Iris pigment epithelial cell (primary cell): Measurements from ENCODE around the gene USHBP1.

ENCODE experiments used
- DNase-seq: peaks from one replicate; pipeline ENCODE4 v3.0.0-alpha.2; 2011; ENCODE audit warnings: low read depth

Gene USHBP1

DNA sequence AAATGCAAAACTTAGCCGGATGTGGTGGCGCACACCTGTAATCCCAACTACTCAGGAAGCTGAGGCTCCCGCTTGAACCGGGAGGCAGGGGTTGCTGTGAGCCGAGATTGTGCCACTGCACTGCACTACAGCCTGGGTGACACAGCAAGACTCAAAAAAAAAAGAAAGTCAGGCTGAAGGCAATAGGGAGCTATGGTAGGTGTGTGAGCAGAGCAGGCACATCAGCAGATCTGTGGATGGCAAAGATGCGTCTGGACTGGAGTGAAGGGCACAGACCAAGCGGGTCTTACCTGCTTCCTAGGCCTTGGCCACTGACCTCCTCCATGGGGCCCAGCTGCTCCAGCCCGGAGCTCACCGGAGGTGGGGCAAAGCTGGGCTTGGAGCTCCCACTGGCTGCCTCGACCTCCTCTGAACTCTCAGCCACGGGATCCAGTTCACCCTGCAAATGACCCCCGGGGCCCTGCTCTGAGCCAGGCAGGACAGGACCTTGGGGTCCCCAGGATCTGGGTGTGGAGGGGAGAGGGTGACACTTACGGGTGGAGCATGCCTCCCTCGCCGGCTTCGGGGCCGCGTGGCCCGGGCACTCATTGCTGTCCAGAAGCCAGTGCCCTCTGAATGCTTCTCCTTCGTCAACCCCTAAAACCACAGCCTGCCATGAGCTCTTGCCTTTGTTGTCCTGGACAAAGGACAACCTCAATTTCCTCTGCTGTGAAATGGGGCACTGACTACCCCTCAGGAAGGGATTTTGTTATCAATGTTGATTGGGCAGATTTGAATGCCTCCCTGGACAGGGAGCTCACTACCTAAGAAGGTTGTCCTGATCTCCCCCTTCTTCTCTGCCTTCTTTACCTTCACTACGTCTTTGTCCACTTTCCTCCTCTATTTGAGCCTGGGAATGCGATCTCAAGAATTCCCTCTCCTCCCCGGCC, 569 bp downstream of the USHBP1 start:
- no peak for DNase-seq

DNA sequence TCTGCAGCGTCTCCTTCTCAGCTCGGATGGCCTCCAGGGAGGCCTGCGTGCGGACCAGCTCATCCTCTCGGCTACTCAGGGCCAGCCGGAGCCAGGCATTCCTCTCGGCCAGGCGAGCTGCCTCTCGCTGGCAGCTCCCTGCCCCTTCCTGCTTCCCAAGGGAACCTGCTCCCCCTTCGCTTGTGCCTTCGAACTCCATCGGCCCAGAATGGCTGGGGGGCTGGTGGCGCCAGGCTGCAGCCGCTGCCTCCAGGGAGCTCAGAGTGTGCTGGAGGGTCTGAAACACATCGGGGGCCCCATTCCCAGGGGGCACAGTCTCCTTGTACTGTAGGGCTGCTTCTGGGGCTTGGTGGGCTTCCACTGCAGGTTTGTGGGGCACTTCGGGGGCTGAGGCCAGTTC, 2.0 kb downstream of the USHBP1 start:
- no peak for DNase-seq

DNA sequence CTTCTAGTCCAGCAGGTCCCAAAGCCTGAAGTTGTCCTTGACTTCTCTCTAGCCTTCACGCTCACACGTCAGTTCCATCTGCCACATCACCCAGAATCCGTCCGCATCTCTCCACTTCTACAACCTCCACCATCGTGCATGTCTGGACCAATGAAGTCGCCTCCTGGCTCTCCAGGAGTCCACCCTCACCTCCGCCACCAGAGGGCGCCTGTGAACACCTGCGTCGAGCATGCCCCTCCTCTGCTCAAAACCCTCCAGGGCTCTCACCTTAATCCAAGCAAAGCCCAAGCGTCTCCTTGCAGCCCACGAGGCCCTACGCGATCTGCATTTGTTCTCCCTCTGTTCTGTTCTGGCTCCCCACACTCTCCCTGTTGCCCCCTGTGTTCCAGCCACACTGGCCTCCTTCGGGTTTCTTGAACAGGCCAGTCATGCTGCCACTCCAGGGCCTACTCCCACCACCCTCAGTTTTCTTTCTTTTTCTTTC, 3.7 kb downstream of the USHBP1 start:
- peak; percentile 60 for DNase-seq

DNA sequence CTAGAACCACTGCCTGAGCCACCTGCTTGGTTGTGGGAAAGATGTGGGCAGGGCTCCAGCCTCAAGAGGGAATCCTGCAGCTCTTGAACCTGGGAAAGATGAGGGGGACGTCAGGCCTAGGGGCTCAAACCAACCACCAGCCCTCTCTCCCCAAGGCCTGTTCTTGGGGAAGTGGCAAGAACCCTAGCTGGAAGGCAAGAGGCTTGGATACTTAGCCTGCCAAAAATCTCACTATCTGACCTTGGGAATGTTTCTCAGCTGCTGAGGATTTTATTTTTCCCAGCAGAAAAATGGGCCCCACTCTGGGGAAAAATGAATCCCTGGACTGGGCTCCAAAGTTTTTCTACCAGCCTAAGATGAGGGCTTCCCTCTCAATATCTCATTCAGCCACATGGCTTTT, 4.6 kb downstream of the USHBP1 start:
- DNase-seq, result no peak

DNA sequence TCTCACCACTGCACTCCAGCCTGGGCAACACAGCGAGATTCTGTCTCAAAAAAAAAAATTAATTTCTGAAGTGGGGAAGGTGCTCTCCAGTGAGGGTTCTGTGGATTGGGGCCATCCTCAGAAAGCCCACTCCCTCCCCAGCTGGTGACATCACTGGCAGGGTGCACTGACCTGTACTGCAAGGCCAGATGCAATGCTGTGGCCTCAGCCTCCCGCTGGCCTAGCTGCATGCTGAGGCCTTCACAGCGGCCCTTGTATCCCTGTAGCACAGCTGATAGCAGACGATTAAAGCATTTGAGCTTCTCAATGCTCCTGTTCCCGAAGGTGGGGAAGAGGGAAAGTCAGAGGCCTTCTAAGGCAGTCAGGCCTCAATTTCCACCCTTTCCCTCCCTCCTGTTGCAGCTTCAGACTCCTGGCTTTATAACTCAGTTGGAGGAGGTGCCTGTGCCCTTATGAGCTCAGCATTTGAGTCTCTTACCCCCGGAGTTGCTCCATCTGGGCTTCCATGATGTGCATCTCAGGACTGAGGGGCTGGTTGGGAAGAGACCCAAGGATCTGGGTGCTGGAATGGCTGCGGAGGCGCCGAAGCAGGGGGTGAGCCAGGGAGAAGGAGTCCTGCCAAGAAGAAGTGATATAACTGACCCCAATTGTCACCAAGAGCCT, 5.3 kb downstream of the USHBP1 start:
- peak; percentile 34 for DNase-seq

DNA sequence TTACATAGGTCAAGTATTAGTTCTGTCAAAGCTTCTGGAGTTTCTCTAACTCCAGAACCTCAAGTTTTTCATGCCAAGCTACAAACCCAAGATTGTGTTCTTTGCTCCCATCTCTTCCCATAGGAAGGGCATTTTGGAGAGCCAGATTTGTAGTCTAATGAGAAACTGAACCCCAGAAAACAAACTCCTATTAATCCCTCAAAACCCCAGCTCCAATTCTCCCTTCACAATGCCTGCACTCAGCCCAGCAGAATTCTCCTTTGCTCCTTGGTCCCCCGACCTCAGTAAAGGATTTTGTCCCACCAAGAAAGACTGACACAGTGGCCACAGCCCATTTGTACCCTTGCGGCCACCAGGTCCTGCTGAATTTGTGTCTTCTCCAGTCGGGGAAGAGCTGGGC, 8.4 kb downstream of the USHBP1 start:
- DNase-seq, result no peak

DNA sequence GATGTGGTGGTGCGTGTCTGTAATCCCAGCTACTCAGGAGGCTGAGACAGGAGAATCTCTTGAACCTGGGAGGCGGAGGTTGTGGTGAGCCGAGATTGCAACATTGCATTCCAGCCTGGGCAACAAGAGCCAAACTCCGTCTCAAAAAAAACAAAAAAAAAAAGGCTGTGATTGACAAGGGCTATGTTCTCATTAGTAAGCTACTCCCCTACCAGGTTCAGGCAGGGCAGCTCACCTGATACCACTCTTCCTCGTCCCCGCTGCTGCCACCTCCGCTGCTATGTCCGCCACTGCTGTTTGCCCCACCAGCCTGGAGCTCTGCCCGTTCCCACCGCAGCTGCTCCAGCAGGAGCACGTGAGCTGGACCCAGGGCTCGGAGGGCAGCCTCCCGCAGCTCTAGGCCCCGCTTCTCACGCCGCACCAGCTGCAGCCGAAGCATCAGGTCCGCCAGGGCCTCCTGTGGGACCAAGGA, 9.4 kb downstream of the USHBP1 start:
- peak; percentile 59 for DNase-seq

DNA sequence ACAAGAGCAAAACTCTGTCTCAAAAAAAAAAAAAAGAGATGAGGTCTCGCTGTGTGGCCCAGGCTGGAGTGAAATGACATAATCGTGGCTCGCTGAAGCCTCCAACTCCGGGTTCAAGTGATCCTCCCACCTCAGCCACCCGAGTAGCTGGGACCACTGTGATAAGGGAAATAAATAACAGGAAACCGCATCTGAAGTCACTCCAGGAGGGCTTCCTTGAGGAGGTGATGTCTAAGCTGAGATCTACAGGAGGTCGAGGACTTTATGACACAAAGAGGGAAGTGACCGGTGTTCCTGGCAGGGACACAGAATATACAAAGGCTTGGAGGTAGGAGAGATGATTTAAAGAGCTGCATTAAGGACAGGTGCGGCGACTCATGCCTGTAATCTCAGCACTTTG, 9.9 kb downstream of the USHBP1 start:
- no peak for DNase-seq

DNA sequence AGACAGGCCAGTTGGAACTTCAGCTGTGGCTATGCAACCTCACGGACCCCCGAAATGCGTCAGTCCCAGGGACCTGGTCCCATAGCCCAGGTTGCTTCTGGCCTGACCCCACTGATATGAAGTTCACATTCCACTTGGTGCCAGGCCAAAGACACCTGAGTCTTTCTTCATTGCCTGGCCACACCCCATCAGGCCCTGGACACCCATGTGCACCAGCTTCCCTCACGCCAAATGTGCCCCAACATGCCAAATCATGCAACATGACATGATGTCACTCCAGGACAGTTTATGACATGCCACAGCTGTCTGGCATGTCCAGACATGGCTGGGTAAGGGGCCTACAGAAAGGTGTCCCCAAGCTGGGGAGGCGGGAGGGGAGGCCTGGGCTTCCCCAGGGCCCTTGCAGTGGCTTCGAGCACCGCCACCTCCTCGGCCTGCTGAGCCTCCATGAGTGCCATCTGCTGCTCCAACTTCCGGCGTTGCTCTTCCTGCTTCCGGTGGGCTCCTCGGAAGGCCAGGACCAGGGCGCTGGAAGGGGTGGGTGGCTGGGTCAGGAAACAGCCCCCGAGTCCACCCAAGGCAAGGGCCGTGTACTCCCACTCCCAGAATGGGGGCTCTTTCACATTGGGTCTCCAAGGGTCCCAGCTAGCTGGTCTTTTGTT, 14.5 kb downstream of the USHBP1 start:
- no peak for DNase-seq

DNA sequence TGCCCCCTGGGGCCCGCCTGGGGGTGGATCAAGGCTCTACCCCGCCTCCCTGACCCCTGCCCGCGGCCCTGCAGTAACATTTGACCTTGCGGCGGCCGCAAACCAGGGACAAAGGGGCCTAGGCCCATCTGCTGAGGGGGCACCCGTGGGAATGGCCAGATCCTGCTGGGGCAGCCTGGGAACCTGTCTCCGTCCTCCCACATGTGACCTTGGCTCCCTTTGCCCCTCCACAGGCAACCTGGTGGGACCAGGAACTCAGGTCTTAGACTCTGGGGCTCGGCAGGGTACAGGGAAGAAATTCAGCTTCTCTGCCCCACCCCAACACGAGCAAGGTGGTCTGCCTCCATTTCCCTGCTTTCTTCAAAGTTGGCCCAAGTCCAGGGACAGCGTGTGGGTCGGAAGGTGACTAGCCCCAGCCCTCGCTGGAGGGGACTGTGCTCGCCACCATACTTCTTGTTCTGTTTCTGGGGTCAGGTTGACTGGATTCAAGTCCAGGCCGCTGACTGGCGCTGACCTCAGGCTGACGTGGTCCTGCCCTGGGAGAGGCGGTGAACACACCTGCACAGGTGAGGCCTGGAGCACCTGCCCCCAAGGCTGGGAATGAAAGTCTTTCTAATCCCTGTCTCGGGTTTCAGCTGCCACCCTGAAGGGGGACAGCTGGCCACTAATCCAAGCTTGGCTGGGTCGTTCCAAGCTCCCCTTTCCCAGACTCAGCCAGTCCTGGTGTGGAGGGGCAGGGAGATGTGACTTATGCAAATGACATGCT, 16.4 kb downstream of the USHBP1 start:
- no peak for DNase-seq

DNA sequence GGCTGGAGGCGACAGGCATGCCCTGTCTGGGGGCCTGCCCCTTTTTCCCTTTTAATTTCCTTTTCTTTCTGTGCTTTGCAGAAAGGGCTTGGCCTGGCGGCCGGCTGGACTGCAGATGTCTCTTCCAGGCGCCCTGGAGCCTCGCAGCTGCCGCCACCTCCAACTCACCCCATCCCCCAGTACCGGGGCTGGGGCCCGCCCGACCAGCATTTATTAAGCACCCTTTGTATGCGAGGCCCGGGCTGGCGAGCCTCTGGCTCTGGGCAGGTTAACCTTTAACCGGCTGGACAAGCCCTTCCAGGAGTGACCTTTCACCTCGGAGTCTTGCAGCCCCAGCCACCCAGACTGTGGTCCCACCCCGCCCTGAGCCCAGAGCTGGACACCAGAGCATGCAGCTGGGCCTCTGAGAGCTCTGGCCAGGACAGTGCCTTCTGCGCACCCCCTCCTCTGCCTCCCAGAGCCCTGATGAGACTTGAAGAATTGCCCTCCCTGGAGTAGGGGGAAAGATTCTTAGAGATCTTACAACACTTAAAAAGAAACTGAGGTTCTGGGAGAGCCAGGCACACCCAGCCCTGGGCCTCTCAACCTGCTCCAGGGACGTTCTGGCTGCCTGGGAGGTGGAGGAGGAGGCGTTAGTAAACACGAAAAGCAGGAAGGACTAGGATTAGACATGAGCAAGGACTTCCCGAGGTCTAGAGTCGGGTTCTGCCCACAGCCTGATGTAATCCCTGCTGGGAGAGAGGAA, 17.7 kb downstream of the USHBP1 start:
- peak; percentile 58 for DNase-seq

DNA sequence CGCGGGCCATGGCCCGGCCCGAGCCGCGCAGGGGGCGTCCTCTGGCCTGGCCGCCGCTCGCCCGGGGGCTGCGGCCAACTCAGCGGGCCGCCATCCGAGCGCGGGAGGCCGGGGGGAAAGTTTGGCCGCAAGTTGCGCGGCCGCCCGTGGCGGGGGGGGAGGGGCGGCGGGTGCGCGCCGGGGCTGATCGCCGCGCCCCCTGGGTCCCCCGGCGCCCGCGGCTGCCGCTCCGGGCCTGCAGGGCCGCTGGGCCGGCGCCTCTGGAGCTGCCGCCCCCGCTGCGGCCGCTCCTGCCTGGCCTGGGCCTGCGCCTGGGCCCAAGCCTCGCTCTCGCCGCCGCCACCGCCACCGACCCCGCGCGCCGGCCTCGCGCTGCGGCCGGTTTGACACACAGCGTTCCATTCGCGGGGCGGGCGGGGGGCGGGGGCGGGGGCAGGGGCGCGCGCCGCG, 19.0 kb downstream of the USHBP1 start, which contains the start of gene NR2F6:
Gene NR2F6, minus strand, starts transcription at position 385 of the 450 bp plus-strand sequence. CDS start 699 bp downstream, outside the sequence.
- DNase-seq, result no peak

DNA sequence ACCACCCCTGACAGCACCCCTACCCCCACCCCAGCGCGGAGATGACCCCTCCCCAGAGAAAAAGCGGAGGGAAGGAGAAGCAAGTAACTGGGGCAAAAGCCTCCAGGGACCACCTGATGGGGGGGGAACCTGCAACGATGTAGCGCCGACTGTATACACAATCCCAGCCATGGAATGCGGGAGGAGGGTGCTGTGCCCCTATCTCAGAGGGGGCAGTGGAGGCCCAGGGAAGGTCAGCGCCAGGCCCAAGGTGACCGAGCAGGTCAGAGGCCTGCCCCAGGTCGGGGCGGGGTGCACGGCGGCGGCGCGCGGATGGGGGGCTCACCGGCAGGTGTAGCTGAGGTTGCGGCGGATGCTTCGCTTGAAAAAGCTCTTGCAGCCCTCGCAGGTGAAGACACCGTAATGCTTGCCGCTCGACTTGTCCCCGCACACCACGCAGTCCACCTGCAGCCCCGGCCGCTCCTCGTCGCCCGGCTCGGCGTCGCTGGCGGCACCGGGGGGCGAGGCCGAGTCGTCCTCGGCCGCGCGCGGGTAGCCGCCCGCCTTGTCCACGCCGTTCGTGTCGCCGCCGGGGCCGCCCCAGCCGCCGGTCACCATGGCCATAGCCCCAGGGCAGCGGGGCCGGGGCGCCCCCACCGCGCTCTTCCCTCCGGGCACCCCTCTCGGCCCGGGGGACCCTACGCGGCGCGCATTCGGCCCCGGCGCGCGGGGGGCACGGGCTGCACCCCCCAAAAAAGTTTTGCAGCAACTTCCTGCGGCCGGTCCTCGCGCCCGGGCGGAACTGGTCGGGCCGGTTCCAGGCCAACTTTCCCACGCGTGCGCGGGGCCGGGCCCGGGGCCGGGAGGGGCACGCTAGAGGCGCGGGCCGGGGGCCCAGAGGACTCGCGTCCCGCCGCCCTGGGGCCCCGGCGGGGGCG, 19.7 kb downstream of the USHBP1 start:
- no peak for DNase-seq

DNA sequence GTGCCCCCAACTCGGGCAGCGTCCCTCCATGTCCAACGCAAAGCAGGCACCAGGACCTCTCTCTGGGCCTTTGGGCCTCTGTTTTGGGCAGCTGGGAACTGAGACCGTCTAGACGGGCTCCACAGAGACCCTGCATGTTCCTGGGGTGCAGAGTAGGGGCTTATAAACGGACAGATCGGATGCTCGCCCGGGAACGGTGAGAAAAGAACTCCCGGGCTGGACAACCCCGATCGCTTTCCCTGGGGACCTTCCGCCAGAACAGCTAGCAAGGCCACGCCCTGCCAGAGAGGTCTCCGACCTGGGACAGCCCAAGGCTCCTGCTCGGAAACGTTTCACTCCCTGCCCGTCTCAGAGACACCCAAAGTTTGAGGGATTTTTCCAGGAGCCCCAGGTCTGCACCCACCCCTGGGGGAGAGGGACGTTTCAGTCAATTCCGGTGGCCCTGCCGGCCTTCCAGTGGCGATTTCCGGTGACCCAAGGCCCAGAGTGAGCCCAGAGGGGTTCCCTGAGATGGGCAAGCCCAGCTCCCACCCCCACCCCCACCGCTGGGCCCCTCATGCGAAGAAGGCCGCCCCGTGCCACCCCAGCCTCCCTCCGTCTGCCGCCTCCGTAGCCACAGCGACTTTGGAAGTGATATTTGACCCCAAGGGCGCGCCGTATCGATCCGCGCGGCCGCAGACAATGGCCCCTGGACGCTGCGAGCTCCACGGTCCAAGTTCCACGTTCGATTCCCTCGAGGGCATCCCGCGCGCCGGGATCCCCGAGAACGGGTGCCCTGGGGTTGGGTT, 20.5 kb downstream of the USHBP1 start:
- DNase-seq, result no peak

DNA sequence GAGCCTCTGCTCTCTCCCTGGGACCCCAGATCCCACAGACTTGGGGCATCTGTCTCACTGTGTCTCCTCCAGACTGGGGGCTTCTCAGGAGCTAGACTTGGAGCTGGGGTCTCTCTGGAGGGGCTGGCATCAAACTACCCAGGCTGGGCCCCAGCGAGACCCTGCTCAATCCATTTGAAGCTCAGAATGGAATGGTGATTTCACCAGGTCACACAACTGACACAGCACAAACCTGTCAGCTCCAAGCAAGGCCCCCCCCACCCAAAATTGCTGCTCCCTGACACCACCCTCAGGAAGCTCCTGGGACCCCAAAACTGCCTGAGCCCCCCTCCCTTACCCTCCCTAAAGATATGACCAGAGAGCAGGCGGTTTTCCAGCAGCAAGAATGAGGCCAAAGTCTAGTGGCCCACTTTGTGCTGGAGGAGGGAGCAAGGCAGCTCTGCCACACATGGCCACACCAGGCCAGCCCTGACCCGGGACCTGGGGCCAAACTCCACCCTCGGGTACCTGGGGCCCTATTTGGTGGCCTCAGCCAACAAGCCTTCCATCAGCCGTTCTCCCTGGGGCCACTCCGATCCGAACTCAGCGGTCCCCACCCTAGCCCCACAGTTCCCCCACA, 21.2 kb downstream of the USHBP1 start:
- DNase-seq, result no peak

DNA sequence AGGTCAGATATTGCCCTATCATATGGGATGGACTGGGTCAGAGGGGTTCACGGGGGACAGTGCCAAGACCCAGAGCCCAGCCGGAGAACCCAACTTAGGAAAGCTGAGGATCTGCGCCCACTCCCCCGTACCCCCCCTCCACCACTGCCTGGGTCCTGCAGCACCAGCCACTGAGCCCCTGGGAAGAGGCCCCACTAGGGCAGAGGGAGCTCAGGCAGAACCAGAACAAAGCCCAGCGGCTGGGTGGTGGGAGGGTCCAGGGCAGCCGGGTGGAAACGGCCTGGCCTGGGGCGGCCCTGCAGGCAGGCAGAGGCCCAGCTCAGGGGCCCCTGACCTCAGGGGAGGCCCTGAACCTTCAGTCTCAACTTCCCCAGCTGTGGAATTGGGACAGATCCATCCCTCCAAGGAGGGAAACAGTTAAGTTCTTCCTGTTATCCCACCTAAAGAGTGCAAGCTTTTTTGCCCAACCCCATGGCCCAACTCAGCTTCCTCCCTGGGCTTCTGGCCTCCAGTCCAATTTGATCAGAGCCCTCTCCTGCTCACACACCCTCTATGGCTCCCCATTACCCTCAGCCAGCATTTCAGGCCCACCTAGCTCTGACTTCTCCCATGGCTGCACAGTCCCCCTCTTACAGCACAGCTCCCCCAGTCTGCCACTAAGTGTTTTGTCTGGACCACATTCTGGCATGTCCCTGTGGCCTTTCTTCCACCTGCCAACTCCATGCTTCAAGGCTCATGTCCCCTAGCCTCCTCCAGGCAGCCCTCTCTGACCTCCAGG, 21.9 kb downstream of the USHBP1 start:
- no peak for DNase-seq

DNA sequence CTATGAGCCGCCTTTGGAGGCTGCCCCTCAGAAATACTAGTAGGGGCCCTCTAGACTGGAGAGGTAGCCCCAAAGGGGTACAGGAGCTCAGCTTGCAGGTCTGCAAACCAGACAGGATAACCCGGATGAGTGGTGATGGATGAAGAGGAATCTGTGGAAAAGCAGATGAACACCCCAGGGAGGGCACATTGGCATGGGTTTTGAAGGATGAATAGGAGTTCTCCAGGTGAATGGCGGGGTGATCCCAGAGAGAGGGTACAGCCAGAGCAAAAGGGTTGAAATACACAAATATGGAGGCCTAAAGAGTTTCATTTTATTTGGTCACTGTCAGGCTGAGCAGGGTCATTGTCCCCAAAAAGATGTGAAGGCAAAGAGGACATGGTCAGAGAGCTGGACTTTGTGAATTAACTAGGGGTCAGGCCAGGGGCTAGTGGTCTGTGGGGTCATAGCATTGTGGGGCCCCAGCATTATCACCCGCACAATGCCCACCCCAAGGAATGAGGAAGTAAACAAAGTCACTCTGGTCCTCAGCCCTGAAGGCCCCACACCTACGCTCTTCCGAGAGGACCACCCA, 23.6 kb downstream of the USHBP1 start:
- DNase-seq, result no peak
